GM15510 (cell line): ENCODE measurements around the gene MRPS22.

Source experiments
- POLR2A ChIP-seq: IDR thresholded peaks from 3 replicates; pipeline ENCODE4 v1.6.1; 2011; ENCODE audit warnings: borderline replicate concordance; ENCODE audit not compliant: insufficient read length; ENCODE audit errors: extremely low read depth

Gene MRPS22

DNA sequence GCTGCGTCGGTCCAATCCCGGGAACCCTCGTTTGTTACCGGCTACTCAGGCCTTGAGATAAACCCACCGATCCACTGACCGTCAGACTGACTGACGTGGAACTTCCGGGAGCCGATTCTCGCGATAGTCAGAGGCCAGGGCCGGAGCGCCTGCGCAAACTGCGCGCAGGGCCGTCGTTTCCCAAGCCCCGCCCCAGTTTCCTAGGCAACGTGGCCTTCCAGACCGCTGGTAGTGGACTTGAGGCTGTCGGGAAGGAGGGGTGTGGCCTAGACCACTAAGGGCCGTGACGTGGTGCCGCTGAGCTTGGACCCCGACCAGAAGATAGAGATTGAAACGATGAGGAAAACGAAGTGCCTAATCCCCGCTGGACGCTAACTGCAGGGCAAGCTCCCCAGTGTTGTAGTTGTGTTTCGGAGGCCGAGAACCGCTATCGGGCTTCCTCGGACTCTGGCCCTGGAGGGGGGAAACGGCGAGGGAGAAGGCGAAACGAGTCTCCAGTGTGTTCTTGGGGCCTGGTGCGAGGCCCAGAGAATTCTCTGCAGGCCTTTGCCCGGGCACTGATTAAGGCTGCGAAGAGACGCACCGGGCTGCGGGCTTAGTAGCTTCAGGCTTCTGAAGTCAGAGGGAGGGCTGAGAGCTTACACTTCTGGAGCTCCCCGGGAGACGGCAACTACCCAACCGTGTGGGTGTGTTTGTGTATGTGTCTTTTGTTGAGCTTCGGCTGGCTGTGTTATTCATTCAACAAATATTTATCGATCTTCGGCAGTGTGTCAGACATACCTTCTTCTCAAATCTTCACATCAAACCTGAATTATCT lies 45.9 kb downstream of the MRPS22 start, which contains the start of gene COPB2:
TSS of gene COPB2 (minus strand) at position 96 of the 817 bp plus-strand sequence. CDS start 97 bp downstream, outside the sequence.
- TF ChIP-seq POLR2A, result peak; percentile 74

- no peak for TF ChIP-seq POLR2A
These were observed 50.3 kb downstream of the MRPS22 start for GRCh38 chr3:139394116-139394515.

DNA sequence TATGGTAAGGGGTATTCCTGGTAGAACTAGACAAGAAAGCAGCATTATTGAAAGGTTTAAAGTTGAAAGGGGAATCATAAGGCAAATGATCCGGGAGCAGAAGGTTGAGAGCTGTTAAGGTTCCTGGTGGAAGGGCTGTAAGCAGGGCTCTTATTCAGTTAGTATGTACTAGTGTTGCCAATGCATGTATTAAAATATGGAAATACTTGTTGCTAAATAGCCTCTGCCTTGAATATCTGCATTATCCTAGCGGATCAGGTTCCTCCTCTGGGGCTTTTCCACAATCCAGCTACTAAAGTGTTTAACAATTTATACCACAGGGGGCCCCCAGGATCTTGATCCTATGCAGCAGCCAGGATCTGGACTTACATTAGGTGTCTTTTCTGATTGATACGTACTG lies 52.9 kb downstream of the MRPS22 start:
- TF ChIP-seq POLR2A, result no peak
